ENCODE data around the gene PCK2.

Gene PCK2

DNA sequence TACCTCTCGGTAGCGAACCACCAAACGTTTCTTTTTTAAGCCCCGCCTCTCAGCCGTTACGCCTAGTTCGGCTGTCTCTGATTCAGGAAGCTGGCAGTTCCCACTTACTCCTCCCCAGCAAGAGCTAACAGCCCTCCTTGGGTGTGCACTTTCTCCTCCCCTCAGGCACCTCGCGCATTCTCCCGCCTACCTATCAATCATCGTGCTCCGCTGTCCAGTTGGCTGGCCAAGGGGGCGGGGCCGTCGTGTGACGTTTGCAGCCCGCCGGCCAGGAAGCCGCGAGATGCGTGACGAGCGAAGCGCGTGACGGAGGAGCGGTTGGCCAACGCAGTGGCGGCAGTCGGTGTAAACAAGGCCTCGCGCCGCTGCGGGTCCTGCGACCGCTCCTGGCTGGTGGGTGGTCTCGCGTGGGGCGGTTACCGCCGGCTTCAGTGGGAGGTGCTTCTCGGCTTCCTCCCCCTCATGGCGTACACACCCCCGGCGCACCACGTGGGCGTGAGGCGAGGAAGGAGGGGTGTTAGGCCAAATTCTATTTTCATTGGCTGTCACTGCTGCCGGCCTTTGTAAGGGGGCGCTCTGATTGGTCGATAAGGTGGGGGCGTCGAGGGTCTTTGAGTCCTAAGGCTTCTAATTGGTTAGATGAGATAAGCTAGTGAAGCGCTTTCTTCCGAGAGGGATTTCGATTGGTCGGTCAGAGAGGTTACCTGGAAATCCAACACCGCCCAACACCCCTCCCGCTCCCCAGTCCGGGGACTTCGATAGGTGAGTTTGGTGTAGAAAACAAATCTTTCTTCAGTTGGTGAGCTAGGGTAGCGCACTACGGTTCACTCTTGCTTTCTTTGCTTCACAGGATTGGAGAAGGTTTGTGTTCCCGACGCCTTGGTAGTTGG, 20.7 kb downstream of the PCK2 start, which contains the start of the genes DCAF11 and NRL:
DCAF11 (plus strand) TSS at position 246 of the 890 bp plus-strand sequence. CDS start 818 bp downstream, outside the sequence.
NRL (minus strand) TSS at position 418 of the 890 bp plus-strand sequence. CDS start 32,101 bp downstream, outside the sequence.
- H3K4me3 ChIP-seq (ENCODE audit: low read length): peak within 1 kb of the TSS; percentile 92
- peak; percentile 100 for DNase-seq (ENCODE audit: low read depth)
- TF ChIP-seq, protein P1, sequence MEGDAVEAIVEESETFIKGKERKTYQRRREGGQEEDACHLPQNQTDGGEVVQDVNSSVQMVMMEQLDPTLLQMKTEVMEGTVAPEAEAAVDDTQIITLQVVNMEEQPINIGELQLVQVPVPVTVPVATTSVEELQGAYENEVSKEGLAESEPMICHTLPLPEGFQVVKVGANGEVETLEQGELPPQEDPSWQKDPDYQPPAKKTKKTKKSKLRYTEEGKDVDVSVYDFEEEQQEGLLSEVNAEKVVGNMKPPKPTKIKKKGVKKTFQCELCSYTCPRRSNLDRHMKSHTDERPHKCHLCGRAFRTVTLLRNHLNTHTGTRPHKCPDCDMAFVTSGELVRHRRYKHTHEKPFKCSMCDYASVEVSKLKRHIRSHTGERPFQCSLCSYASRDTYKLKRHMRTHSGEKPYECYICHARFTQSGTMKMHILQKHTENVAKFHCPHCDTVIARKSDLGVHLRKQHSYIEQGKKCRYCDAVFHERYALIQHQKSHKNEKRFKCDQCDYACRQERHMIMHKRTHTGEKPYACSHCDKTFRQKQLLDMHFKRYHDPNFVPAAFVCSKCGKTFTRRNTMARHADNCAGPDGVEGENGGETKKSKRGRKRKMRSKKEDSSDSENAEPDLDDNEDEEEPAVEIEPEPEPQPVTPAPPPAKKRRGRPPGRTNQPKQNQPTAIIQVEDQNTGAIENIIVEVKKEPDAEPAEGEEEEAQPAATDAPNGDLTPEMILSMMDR (IDR thresholded peaks at IDR 0.05; ENCODE audit: insufficient read depth, low read depth, low read length, missing control alignments): no peak

DNA sequence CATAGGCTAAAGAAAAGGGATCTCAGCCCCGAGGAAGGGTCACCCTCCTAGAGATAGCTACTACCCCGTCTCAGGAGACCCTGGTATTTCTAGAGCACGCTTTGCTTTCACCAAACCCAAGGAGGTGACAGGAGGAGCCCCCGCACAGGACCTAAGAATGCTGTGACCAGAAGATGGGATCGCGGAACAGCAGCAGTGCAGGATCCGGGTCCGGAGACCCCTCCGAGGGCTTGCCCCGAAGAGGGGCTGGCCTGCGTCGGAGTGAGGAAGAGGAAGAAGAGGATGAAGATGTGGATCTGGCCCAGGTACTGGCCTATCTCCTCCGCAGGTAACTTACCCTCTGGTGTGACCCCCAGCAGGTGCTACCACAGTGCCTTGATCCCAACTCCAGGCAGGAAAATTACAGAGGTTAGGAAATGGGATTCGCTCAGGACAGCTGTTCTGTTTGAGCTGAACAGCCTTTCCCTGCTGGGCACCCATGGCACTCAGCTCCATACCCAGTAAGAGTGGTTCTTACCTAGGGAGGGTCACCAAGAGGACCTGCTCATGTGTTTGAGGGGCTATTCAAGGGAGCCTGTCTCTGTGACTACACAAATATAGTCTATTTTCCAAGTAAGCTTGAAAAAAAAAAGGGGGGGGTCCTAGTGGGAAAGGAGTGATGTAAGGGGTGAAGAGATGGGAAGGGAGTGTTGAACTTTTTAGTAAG, 21.5 kb downstream of the PCK2 start:
- no peak for DNase-seq (ENCODE audit: low read depth)
- H3K4me3 ChIP-seq (ENCODE audit: low read length): peak overlapping the region; percentile 92
- TF ChIP-seq, protein P1 (IDR thresholded peaks at IDR 0.05; ENCODE audit: insufficient read depth, low read depth, low read length, missing control alignments): no peak

DNA sequence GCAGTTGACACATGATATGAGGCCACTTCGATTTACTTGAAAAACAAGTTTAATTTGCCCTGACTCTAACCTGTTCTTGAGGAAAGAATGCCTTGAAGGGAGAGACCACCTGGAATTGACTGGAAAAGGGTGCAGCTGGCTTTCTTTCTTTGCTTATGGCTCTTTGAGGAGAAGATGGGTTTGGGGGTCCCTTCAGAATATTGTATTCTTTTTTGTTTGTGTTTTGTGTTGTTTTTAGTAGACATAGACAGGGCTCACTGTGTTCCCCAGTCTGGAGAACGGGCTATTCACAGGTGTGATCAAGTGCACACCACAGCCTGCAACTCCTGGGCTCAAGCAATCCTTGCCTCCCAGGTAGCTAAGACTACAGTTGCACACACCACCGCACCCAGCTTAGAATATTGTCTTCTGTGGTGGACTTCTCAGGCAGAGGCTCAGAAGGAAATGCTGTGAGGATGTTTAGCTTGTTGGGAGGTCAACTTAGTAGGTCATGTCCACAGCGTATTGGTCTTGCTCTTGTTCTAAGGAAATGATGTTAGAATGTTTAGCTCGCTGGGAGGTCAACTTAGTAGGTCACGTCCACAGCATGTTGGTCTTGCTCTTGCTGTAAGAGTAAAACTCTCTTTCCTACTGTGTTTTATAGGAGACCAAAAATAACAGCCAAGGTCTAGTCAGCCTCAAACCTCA, 22.2 kb downstream of the PCK2 start:
- DNase-seq (ENCODE audit: low read depth): no peak
- H3K4me3 ChIP-seq (ENCODE audit: low read length): peak overlapping the region; percentile 92
- TF ChIP-seq, protein P1 (IDR thresholded peaks at IDR 0.05; ENCODE audit: insufficient read depth, low read depth, low read length, missing control alignments): no peak

DNA sequence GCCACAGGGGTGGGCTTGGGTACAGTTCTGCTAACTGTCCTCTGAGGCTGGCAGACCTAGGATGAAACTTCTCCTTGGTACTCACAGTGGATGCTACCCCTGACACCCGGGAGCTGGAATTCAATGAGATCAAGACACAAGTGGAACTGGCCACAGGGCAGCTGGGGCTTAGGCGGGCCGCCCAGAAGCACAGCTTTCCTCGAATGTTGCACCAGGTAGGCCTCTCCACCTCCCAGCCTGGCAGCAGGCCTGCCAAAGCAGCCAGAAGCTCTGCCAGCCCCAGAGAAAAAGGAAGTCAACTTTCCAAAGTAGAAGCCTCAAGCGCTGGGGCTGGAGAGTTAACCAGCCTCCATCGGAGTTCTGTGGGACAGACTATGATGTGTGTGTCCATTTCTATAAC, 23.1 kb downstream of the PCK2 start:
- TF ChIP-seq, protein P1 (IDR thresholded peaks at IDR 0.05; ENCODE audit: insufficient read depth, low read depth, low read length, missing control alignments): no peak
- DNase-seq (ENCODE audit: low read depth): no peak
- H3K4me3 ChIP-seq (ENCODE audit: low read length): no peak overlapping the region

DNA sequence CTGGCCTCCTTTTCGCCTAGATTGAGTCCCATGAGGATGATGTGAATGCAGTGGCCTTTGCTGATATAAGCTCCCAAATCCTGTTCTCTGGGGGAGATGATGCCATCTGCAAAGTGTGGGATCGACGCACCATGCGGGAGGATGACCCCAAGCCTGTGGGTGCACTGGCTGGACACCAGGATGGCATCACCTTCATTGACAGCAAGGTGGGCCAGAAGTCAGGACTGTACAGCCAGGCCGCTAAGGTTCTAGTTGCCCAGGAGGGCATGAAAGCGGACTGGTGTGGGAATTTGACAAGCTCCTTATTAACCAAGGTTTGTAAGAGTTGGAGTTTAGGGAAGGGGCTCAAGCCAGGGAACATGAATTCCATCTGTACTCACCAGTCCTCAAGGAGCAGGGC, 25.6 kb downstream of the PCK2 start:
- TF ChIP-seq, protein P1 (IDR thresholded peaks at IDR 0.05; ENCODE audit: insufficient read depth, low read depth, low read length, missing control alignments): no peak
- no peak overlapping the region for H3K4me3 ChIP-seq (ENCODE audit: low read length)
- DNase-seq (ENCODE audit: low read depth): no peak

DNA sequence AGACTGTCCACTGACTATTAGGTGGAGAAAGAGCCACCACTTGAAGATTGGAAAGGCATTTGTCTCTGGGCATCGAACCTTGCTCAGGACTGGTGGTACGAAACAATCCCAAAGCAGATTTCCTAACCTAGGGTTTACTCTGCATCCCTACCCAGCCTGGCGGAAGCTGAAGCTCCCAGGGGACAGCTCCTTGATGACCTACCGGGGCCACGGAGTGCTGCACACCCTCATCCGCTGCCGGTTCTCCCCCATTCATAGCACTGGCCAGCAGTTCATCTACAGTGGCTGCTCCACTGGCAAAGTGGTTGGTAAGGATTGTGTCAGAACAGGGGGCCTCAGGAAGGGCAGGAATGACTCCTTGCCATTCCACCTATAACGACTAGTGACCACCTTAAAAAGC, 27.1 kb downstream of the PCK2 start:
- DNase-seq (ENCODE audit: low read depth): no peak
- TF ChIP-seq, protein P1 (IDR thresholded peaks at IDR 0.05; ENCODE audit: insufficient read depth, low read depth, low read length, missing control alignments): no peak
- H3K4me3 ChIP-seq (ENCODE audit: low read length): no peak overlapping the region

Measured in epithelial cell of esophagus (primary cell).